DOHH2 (cell line): ENCODE data around the gene ZC3H4.

Experiments used
- H3F3A ChIP-seq: fragments of 200-600 bp; sonication (generic), shearing (Covaris generic); 2 replicates; pipeline ENCODE4 v1.6.0; 2016; ENCODE audit warnings: antibody characterized with exemption, mild to moderate bottlenecking; ENCODE audit not compliant: control insufficient read depth, insufficient read depth
- H3K27ac ChIP-seq: fragments of 200-600 bp; sonication (generic); 2 replicates; pipeline ENCODE4 v1.5.1; 2014; ENCODE audit warnings: low read depth, mild to moderate bottlenecking, low read length, moderate library complexity
- H3K27me3 ChIP-seq: fragments of 200-600 bp; sonication (generic); 2 replicates; pipeline ENCODE4 v1.6.1; 2014; ENCODE audit warnings: mild to moderate bottlenecking, low read length, mixed read lengths; ENCODE audit not compliant: control insufficient read depth
- H3K36me3 ChIP-seq: fragments of 200-600 bp; sonication (generic); 2 replicates; pipeline ENCODE4 v1.6.1; 2014; ENCODE audit warnings: mild to moderate bottlenecking, low read length, moderate library complexity, mixed read lengths; ENCODE audit not compliant: control insufficient read depth
- H3K4me1 ChIP-seq: fragments of 200-600 bp; sonication (generic); 2 replicates; pipeline ENCODE4 v1.6.1; 2014; ENCODE audit warnings: mild to moderate bottlenecking, low read length, mixed read lengths; ENCODE audit not compliant: control insufficient read depth
- H3K4me2 ChIP-seq: fragments of 200-600 bp; sonication (generic); 2 replicates; pipeline ENCODE4 v1.6.0; 2014; ENCODE audit warnings: mild to moderate bottlenecking, low read length, moderate library complexity
- H3K4me3 ChIP-seq: fragments of 200-600 bp; sonication (generic); 2 replicates; pipeline ENCODE4 v1.5.1; 2014; ENCODE audit warnings: mild to moderate bottlenecking, low read length, mixed read lengths
- H3K79me2 ChIP-seq: fragments of 200-600 bp; sonication (generic); 2 replicates; pipeline ENCODE4 v1.6.1; 2014; ENCODE audit warnings: mild to moderate bottlenecking, low read length, mixed read lengths; ENCODE audit not compliant: control insufficient read depth
- H3K9me2 ChIP-seq: fragments of 200-600 bp; sonication (generic); replicated peaks from 2 replicates; pipeline ENCODE4 v1.6.1; 2014; ENCODE audit warnings: mild to moderate bottlenecking, low read length, mixed read lengths; ENCODE audit not compliant: control insufficient read depth
- H3K9me3 ChIP-seq: fragments of 200-600 bp; sonication (generic); 2 replicates; pipeline ENCODE4 v1.6.1; 2014; ENCODE audit warnings: antibody characterized with exemption, low read length, mixed read lengths; ENCODE audit not compliant: control insufficient read depth, insufficient read depth
- H4K20me1 ChIP-seq: fragments of 200-600 bp; sonication (generic); 2 replicates; pipeline ENCODE4 v1.6.0; 2014; ENCODE audit warnings: low read depth, mild to moderate bottlenecking, antibody characterized with exemption, low read length, moderate library complexity; ENCODE audit not compliant: control insufficient read depth, insufficient read depth
- CTCF ChIP-seq: fragments of 200-600 bp; sonication (generic); IDR thresholded peaks from one replicate; pipeline ENCODE4 v1.5.1; 2014; ENCODE audit warnings: antibody characterized with exemption, mild to moderate bottlenecking, low read depth, low read length; ENCODE audit not compliant: poor library complexity, severe bottlenecking
- EZH2phosphoT487 ChIP-seq: fragments of 200-600 bp; sonication (generic); IDR thresholded peaks from 2 replicates; pipeline ENCODE4 v1.6.1; 2017; ENCODE audit warnings: borderline replicate concordance, mild to moderate bottlenecking, antibody characterized with exemption, low read length, moderate library complexity, mixed read lengths

Gene ZC3H4

GRCh38 chr19:47026889-47027288 lies 86.7 kb downstream of the ZC3H4 start:
- no peak overlapping the region for H3K4me3 ChIP-seq
- TF ChIP-seq EZH2phosphoT487: no peak
- TF ChIP-seq CTCF: no peak
- no peaks in the 10 kb centered on the region for H3K9me3 ChIP-seq
- H3K4me2 ChIP-seq: no peak overlapping the region
- no peaks in the 10 kb centered on the region for H3K36me3 ChIP-seq
- H3K9me2 ChIP-seq: no peaks in the 10 kb centered on the region
- no peak overlapping the region for H3K27ac ChIP-seq
- no peaks in the 10 kb centered on the region for H3K4me1 ChIP-seq
- H3K27me3 ChIP-seq: peaks cover 56% of the 10 kb centered on the region
- H4K20me1 ChIP-seq: no peaks in the 10 kb centered on the region
- H3F3A ChIP-seq: no peaks in the 10 kb centered on the region
- no peaks in the 10 kb centered on the region for H3K79me2 ChIP-seq

GRCh38 chr19:47026156-47026555 lies 87.4 kb downstream of the ZC3H4 start:
- Histone ChIP-seq H3K79me2 (no peaks in the 10 kb centered on the region), H3K27ac (no peak overlapping the region), H3K9me2 (no peaks in the 10 kb centered on the region), H3K9me3 (no peaks in the 10 kb centered on the region), H3K4me2 (no peak overlapping the region), H3K36me3 (no peaks in the 10 kb centered on the region), H3F3A (no peaks in the 10 kb centered on the region), H4K20me1 (no peaks in the 10 kb centered on the region), H3K27me3 (peaks cover 61% of the 10 kb centered on the region), H3K4me3 (no peak overlapping the region), H3K4me1 (no peaks in the 10 kb centered on the region)
- TF ChIP-seq EZH2phosphoT487 (no peak), CTCF (no peak)

- H3K9me2 ChIP-seq: no peaks in the 10 kb centered on the region
- no peaks in the 10 kb centered on the region for H3K36me3 ChIP-seq
- no peaks in the 10 kb centered on the region for H4K20me1 ChIP-seq
- no peak overlapping the region for H3K27ac ChIP-seq
- H3F3A ChIP-seq: no peaks in the 10 kb centered on the region
- H3K79me2 ChIP-seq: no peaks in the 10 kb centered on the region
- H3K9me3 ChIP-seq: no peaks in the 10 kb centered on the region
- H3K4me3 ChIP-seq: no peak overlapping the region
- H3K4me1 ChIP-seq: no peaks in the 10 kb centered on the region
- no peak overlapping the region for H3K4me2 ChIP-seq
- TF ChIP-seq EZH2phosphoT487: no peak
- no peak for TF ChIP-seq CTCF
- H3K27me3 ChIP-seq: peaks cover 61% of the 10 kb centered on the region
These were observed 89.1 kb downstream of the ZC3H4 start for GRCh38 chr19:47024502-47024901.

- TF ChIP-seq EZH2phosphoT487: no peak
- TF ChIP-seq CTCF: no peak
- Histone ChIP-seq H3F3A (no peaks in the 10 kb centered on the region), H3K27ac (no peak overlapping the region), H4K20me1 (no peaks in the 10 kb centered on the region), H3K27me3 (peaks cover 61% of the 10 kb centered on the region), H3K36me3 (no peaks in the 10 kb centered on the region), H3K4me3 (no peak overlapping the region), H3K9me2 (no peaks in the 10 kb centered on the region), H3K79me2 (no peaks in the 10 kb centered on the region), H3K4me2 (no peak overlapping the region), H3K9me3 (no peaks in the 10 kb centered on the region), H3K4me1 (no peaks in the 10 kb centered on the region)
These were observed 90.2 kb downstream of the ZC3H4 start for GRCh38 chr19:47023448-47023794.
